ENCODE measurements around the gene WDR76. TPM values are rescaled to one million over a fixed set of nuclear protein-coding genes. Genes with fewer than 3 reads are reported as not detected.
"Not testable (repeated sequence)": the region's sequence is repeated elsewhere in the genome, so short reads cannot be mapped to it uniquely, and the experiment has no call there.

The WDR76 gene
- total RNA-seq, 3 donors from 2014 or later, result 4.2 to 4.6 (median 4.5) TPM

- no peak overlapping the region for H3K4me3 ChIP-seq
- no peaks in the 10 kb centered on the region for H3K36me3 ChIP-seq
- H3K27me3 ChIP-seq, result no peaks in the 10 kb centered on the region
- H3K4me1 ChIP-seq, result no peaks in the 10 kb centered on the region
- no peak overlapping the region for H3K27ac ChIP-seq
- no peak for TF ChIP-seq POLR2A (IDR thresholded peaks at IDR 0.05)
- no peak for TF ChIP-seq POLR2AphosphoS5 (IDR thresholded peaks at IDR 0.05)
- no peak for TF ChIP-seq CTCF (IDR thresholded peaks at IDR 0.05)
- H3K9me3 ChIP-seq, result no peaks in the 10 kb centered on the region
- intact Hi-C loops (cut with DNase I; ENCODE audit: low total_unique reads), result no loop called here
- no peak for DNase-seq (ENCODE audit: low spot score in 2 of 2)
Observed at GRCh38 chr15:43851251-43851650, 24.4 kb downstream of the WDR76 start.

GRCh38 chr15:43852607-43853006 lies 25.8 kb downstream of the WDR76 start:
- Histone ChIP-seq H3K4me1 (no peaks in the 10 kb centered on the region), H3K4me3 (no peak overlapping the region), H3K36me3 (no peaks in the 10 kb centered on the region), H3K27ac (no peak overlapping the region), H3K9me3 (no peaks in the 10 kb centered on the region), H3K27me3 (no peaks in the 10 kb centered on the region)
- DNase-seq (ENCODE audit: low spot score in 2 of 2), result no peak
- intact Hi-C loops (cut with DNase I; ENCODE audit: low total_unique reads), result no loop called here
- TF ChIP-seq POLR2A (IDR thresholded peaks at IDR 0.05) (no peak), POLR2AphosphoS5 (IDR thresholded peaks at IDR 0.05) (no peak), CTCF (IDR thresholded peaks at IDR 0.05) (no peak)

GRCh38 chr15:43854801-43855200 lies 28.0 kb downstream of the WDR76 start:
- Histone ChIP-seq H3K4me1 (no peaks in the 10 kb centered on the region), H3K27ac (no peak overlapping the region), H3K36me3 (no peaks in the 10 kb centered on the region), H3K27me3 (no peaks in the 10 kb centered on the region), H3K4me3 (no peak overlapping the region), H3K9me3 (no peaks in the 10 kb centered on the region)
- no peak for DNase-seq (ENCODE audit: low spot score in 2 of 2)
- TF ChIP-seq POLR2AphosphoS5 (IDR thresholded peaks at IDR 0.05) (no peak), CTCF (IDR thresholded peaks at IDR 0.05) (no peak), POLR2A (IDR thresholded peaks at IDR 0.05) (no peak)
- intact Hi-C loops (cut with DNase I; ENCODE audit: low total_unique reads), result no loop called here

GRCh38 chr15:43859546-43859945 lies 32.7 kb downstream of the WDR76 start:
- intact Hi-C loops (cut with DNase I; ENCODE audit: low total_unique reads), result no loop called here
- DNase-seq (ENCODE audit: low spot score in 2 of 2), result no peak
- TF ChIP-seq POLR2A (IDR thresholded peaks at IDR 0.05), result no peak
- no peak for TF ChIP-seq POLR2AphosphoS5 (IDR thresholded peaks at IDR 0.05)
- no peak for TF ChIP-seq CTCF (IDR thresholded peaks at IDR 0.05)

GRCh38 chr15:43866636-43867035 lies 39.8 kb downstream of the WDR76 start:
- not testable (repeated sequence) for DNase-seq (ENCODE audit: low spot score in 2 of 2); H3K27ac ChIP-seq

More at GRCh38 chr15:43859546-43859945, 32.7 kb downstream of the WDR76 start:
- Histone ChIP-seq H3K36me3 (no peaks in the 10 kb centered on the region), H3K9me3 (no peaks in the 10 kb centered on the region), H3K4me1 (no peaks in the 10 kb centered on the region), H3K4me3 (no peak overlapping the region), H3K27ac (no peak overlapping the region), H3K27me3 (no peaks in the 10 kb centered on the region)

GRCh38 chr15:43867096-43867495 lies 40.3 kb downstream of the WDR76 start:
- H3K4me1 ChIP-seq, result no peaks in the 10 kb centered on the region
- H3K27me3 ChIP-seq, result no peaks in the 10 kb centered on the region
- no peak for DNase-seq (ENCODE audit: low spot score in 2 of 2)
- no peaks in the 10 kb centered on the region for H3K36me3 ChIP-seq
- H3K27ac ChIP-seq, result no peak overlapping the region
- TF ChIP-seq CTCF (IDR thresholded peaks at IDR 0.05) (no peak), POLR2A (IDR thresholded peaks at IDR 0.05) (no peak), POLR2AphosphoS5 (IDR thresholded peaks at IDR 0.05) (no peak)
- intact Hi-C loops (cut with DNase I; ENCODE audit: low total_unique reads), result no loop called here
- no peaks in the 10 kb centered on the region for H3K9me3 ChIP-seq
- no peak overlapping the region for H3K4me3 ChIP-seq

More at GRCh38 chr15:43866636-43867035, 39.8 kb downstream of the WDR76 start:
- H3K4me1 ChIP-seq; H3K4me3 ChIP-seq; H3K9me3 ChIP-seq; H3K36me3 ChIP-seq; H3K27me3 ChIP-seq; intact Hi-C loops (cut with DNase I; ENCODE audit: low total_unique reads): not testable (repeated sequence)
